HG03159 (cell line): ENCODE results near the gene SLFN14.
A peak's percentile ranks its signal among the peaks of the same experiment; 100 is the strongest.
"Not testable (repeated sequence)": the region's sequence is repeated elsewhere in the genome, so short reads cannot be mapped to it uniquely, and the experiment has no call there.

Experiments used
- ATAC-seq: cut with Tn5 transposase; IDR thresholded peaks from one replicate; pipeline ENCODE4 v1.9.1; 2021; ENCODE audit warnings: mild to moderate bottlenecking, moderate library complexity; ENCODE audit not compliant: unreplicated experiment

The SLFN14 gene

GRCh38 chr17:35560703-35561102, at the start of gene SLFN14:
TSS of gene SLFN14 (minus strand) at chr17:35560819. CDS start at chr17:35558062, 2,757 bp downstream.
- ATAC-seq: no peak

DNA sequence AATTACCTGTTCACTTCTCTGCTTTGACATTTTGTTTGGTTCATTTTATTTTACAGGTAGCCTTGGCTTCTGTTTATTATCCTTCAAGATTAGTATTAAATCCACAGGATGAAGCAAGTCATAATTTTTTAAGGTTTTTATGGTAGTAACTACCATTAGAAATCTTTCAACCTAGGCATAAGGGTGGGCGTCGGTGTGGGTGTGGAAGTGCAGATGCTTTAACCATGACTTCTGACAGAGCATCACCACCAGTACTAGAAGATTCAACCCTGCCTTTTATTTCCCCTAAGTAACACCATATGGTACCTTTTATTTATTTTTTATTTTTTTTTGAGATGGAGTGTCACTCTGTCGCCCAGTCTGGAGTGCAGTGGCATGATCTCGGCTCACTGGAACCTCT, 49.2 kb upstream of the SLFN14 start:
- no peak for ATAC-seq

DNA sequence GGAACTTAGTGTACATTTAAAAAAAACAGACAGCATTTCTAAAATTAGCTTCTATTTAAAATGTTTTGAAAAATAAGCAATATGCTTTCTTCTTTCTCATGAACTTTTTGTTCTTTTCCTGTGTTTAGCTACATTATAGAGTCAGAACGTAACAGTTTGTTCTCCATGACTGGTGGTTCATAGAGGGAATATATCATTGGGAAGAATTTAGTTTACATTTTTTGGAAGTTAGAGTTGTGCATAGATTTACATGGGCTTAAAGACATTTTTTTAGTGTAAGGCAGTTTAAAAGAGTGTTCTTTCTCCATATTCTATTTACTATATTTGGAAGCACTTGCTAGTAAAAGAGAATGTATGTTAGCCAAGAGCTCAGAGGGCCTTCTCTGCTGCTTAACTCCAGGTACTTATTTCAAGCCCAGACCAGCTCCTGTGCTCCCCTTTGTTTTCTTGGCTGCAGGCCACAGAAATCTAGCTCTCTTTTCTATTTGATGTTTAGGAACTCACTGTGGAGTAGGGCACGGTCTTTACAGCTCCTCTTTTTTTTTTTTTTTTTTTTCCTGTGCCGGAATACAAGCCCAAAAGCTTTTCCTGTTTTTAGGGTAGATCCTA, 46.7 kb upstream of the SLFN14 start:
- no peak for ATAC-seq

GRCh38 chr17:35605678-35606077, 45.1 kb upstream of the SLFN14 start:
- ATAC-seq: no peak

DNA sequence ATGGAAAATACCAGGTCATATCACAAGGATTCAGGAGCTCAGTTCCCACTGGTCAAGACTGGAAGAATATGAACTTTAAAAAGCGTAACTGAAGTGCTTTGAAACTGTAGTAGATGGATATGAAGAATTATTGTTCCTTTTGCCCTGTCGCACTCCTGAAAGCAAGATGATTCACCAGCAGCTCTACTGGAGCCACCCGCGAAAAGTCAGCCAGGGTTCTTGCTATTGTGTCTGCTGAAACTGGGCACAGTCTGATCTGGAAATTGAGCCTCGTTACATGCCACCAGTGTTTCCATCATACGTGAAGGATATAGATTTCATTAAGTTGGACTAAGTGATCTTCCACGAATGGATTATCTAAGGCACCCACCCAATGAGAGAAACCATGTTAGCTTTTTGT, 43.1 kb upstream of the SLFN14 start:
- no peak for ATAC-seq

- ATAC-seq: no peak
These were observed 37.0 kb upstream of the SLFN14 start for GRCh38 chr17:35597604-35598003.

- no peak for ATAC-seq
These were observed 36.1 kb upstream of the SLFN14 start for GRCh38 chr17:35596530-35597233.

DNA sequence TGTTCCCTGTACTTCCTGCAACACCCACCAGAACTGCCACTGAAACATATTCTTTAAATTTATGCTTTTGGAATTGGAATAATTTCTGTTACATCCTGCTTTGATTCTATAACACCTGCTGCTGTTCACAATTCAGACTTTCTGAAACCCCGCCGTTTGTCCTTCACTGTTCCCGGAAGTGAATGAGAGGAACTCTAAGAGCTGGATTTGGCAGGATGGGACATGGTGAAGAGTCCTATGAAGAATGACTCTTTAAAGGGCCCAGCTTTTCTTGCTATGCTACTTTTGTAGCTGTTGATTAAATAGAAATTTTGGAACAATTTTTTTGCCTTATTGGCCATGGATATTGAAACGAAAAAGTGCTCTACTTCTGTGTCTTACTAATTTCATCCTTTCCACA, 35.5 kb upstream of the SLFN14 start:
- no peak for ATAC-seq

- no peak for ATAC-seq
These were observed 27.7 kb upstream of the SLFN14 start for GRCh38 chr17:35588196-35588920.

DNA sequence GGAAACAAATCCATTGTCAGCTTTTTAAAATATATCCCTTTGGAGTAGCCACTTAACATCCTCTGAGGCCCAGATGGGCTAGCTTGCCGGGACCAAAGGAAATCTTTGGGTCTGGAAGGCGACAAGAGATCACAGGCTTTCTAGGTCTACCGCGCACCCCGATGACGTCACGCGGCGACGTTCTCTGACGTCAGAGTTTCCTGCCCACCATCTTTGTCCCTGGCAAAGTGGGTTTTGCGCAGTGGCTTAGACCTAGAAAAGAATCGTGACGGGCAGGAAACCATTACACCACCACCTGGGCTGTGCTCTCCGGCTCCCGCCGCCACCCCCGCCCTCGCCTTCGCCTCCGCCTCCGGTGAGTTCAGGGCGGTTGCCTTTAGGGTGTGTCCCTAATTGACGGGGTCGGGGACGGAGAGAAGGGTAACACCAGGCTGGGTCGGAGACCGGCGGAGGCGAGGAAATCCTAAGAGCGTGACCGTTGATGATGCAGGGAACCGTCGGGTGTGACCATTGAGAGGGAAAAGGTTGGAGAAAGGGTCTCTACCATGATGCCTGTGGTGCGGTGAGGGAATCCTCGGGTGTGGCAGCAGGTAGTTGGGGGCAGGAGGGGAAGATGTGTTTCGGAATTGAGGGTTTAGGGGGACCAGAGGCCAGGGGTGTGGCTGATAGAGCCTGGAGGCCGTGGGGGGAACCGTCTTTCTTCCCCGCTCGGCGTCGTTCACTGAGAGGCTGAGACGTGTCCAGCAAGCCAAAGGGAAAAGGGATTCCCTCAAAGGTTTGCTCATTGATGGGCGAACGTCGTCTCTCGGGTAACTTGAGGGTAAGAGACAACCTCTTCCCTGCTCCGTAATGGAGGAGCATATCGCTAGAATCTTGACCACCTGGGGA, 26.7 kb upstream of the SLFN14 start, which contains the start of gene AP2B1:
Gene AP2B1, plus strand, starts transcription at position 249 of the 888 bp plus-strand sequence. CDS start 6,709 bp downstream, outside the sequence.
- peak; percentile 89 for ATAC-seq

DNA sequence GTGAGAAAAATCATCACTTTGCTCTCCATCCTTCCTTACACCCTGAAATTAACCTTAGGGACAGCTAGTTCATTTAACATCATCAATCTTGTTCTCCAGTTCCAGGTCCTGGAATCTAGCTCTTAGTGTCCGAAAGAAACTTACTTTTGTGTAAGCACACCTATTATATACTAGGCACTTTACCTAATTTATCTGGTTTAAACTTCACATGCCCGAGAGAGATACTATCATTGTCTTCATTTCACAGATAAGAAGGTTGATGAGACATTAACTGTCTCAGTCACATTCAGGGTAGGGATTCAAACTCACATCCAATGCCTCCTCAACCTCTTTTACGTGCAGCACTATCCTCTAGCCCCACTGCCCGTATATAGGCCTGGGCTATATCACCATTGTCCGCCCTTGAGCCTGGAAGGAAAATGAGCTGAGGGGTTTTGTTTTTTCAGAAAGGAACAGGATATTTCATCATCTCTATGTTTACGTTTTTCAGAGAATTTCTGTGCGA, 26.0 kb upstream of the SLFN14 start:
- ATAC-seq: peak; percentile 14

GRCh38 chr17:35584061-35584460, 23.4 kb upstream of the SLFN14 start:
- no peak for ATAC-seq

- no peak for ATAC-seq
These were observed 18.4 kb upstream of the SLFN14 start for GRCh38 chr17:35578929-35579432.

GRCh38 chr17:35578197-35578928, 17.7 kb upstream of the SLFN14 start, which contains the start of gene PEX12:
TSS of gene PEX12 (minus strand) at chr17:35578571. CDS start at chr17:35578021, 550 bp downstream.
- peak; percentile 78 for ATAC-seq

DNA sequence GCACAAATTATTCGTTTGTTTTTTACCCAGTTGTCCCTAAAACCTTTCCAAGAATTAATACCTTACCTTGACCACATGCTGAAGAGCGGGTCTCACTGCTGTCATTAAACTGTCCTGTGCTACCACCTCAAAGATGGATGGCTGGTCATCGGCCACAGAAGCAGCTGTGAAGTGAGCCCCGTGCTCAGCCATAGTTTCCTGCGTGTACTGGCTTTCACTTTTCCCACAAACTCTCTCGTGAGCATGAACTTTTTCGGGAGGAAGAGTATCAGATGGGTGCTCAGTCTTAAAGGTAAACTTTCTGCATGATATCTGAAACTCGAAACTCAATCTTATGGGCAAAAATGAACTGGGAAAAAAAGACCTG, 17.2 kb upstream of the SLFN14 start:
- no peak for ATAC-seq

DNA sequence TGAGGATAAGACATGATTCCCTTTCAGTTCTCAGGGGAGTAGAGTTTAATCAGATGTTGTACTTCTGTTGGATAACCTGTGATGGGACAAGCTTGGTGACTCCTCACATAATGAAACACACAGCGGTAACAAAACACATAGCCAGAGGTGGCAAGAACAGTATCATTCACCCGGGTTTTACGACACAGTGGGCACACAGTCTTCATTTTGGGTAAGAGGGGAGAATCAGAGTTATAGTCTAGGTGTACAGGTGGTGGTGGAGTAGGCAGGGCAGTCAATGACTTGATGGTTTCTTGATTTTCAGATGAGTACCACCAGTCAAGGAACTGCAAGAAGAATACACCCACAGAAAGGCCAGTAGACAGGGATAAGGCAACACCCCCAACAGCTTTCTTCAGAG, 15.1 kb upstream of the SLFN14 start:
- ATAC-seq: no peak

- no peak for ATAC-seq
These were observed 8.8 kb upstream of the SLFN14 start for GRCh38 chr17:35569405-35569804.

GRCh38 chr17:35568561-35568960, 7.9 kb upstream of the SLFN14 start:
- no peak for ATAC-seq

DNA sequence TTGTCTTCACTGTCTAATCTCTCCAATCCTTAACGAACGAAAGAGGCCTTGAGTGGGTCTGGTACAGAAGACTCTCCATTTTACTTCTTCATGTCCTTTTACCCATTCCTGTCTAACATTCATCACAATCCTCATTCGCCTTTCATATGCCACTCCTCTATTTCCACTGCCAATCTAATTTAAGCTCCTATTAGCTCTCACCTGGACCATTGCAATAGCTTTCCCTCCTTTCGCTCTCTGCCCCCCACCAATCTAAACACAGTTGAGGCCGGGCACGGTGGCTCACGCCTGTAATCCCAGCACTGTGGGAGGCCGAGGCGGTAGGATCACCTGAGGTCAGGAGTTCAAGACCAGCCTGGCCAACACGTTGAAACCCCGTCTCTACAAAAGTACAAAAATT, 6.3 kb upstream of the SLFN14 start:
- ATAC-seq: no peak

- not testable (repeated sequence) for ATAC-seq
These were observed 2.6 kb upstream of the SLFN14 start for GRCh38 chr17:35563181-35563580.
